RWPE2 (cell line): ENCODE results near the gene PRKG1.

Experiments
- ATAC-seq: fragments of 200-7000 bp; cut with Tn5 transposase; 3 replicates; pipeline ENCODE4 v1.9.1; 2021; ENCODE audit warnings: low read depth
- DNase-seq: peaks from one replicate; pipeline ENCODE4 v3.0.0-alpha.2; 2020; ENCODE audit warnings: low spot score
- H3K27ac ChIP-seq: fragments of 450-650 bp; 2 replicates; pipeline ENCODE4 v1.5.1; 2017; ENCODE audit warnings: mild to moderate bottlenecking; ENCODE audit not compliant: poor library complexity, severe bottlenecking
- H3K27me3 ChIP-seq: fragments of 250-450 bp; sonication (Bioruptor Pico); 2 replicates; pipeline ENCODE4 v1.5.1; 2021; ENCODE audit warnings: mild to moderate bottlenecking, moderate library complexity; ENCODE audit not compliant: insufficient read depth, poor library complexity, severe bottlenecking
- H3K36me3 ChIP-seq: fragments of 250-450 bp; sonication (Bioruptor Pico); 2 replicates; pipeline ENCODE4 v1.5.1; 2020; ENCODE audit warnings: low read depth, mild to moderate bottlenecking, moderate library complexity
- H3K4me1 ChIP-seq: fragments of 250-450 bp; sonication (Bioruptor Pico); 2 replicates; pipeline ENCODE4 v1.5.1; 2021; ENCODE audit warnings: mild to moderate bottlenecking, moderate library complexity; ENCODE audit not compliant: insufficient read depth, poor library complexity, severe bottlenecking
- H3K4me3 ChIP-seq: fragments of 250-450 bp; sonication (Bioruptor Pico); 2 replicates; pipeline ENCODE4 v1.5.1; 2021; ENCODE audit warnings: mild to moderate bottlenecking, moderate library complexity; ENCODE audit not compliant: severe bottlenecking
- H3K9me3 ChIP-seq: fragments of 250-450 bp; sonication (Bioruptor Pico); 2 replicates; pipeline ENCODE4 v1.5.1; 2021; ENCODE audit warnings: mild to moderate bottlenecking, moderate library complexity; ENCODE audit not compliant: severe bottlenecking
- TF ChIP-seq, protein P1 (sequence below): fragments of 450-650 bp; IDR thresholded peaks from one replicate; pipeline ENCODE4 v1.5.1; 2017; ENCODE audit warnings: mild to moderate bottlenecking, moderate library complexity; ENCODE audit not compliant: poor library complexity, severe bottlenecking

The PRKG1 gene

DNA sequence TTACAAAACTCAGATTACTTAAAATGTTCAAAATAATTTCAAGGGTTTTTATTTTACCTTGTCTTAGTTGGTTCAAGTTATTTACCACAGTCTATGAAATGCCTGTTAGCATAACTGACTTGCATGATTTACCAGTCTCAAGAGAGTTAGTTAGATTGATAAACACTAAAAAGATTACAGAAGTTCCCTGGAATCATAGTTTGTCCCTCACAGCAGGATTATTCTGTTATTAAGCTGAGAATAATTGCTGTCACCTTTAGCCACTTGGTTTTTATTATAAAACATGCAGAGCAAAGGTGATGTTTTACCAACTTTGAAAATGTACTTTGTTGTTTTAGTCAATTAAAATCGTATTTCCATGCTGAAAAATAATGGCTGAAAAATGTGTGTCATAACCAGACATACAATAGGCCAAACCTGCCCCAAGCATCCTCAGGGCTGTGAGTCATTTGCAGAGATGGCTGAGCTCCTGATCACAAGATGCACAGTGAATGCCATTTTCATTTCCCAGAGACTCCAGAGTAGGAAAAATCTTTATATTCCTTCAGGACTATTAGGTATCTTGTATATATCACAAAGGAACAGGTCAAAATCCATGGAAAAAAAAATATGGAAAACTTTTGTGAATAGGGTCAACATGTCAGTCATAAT, 1152.0 kb downstream of the PRKG1 start:
- no peaks in the 10 kb centered on the region for H3K36me3 ChIP-seq
- TF ChIP-seq, protein P1, sequence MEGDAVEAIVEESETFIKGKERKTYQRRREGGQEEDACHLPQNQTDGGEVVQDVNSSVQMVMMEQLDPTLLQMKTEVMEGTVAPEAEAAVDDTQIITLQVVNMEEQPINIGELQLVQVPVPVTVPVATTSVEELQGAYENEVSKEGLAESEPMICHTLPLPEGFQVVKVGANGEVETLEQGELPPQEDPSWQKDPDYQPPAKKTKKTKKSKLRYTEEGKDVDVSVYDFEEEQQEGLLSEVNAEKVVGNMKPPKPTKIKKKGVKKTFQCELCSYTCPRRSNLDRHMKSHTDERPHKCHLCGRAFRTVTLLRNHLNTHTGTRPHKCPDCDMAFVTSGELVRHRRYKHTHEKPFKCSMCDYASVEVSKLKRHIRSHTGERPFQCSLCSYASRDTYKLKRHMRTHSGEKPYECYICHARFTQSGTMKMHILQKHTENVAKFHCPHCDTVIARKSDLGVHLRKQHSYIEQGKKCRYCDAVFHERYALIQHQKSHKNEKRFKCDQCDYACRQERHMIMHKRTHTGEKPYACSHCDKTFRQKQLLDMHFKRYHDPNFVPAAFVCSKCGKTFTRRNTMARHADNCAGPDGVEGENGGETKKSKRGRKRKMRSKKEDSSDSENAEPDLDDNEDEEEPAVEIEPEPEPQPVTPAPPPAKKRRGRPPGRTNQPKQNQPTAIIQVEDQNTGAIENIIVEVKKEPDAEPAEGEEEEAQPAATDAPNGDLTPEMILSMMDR, result no peak
- peak; percentile 79 for ATAC-seq
- peaks cover 2% of the 10 kb centered on the region for H3K9me3 ChIP-seq
- H3K4me3 ChIP-seq, result no peak overlapping the region
- H3K27me3 ChIP-seq, result no peaks in the 10 kb centered on the region
- H3K4me1 ChIP-seq, result peaks cover 9% of the 10 kb centered on the region
- no peak for DNase-seq
- H3K27ac ChIP-seq, result no peak overlapping the region

DNA sequence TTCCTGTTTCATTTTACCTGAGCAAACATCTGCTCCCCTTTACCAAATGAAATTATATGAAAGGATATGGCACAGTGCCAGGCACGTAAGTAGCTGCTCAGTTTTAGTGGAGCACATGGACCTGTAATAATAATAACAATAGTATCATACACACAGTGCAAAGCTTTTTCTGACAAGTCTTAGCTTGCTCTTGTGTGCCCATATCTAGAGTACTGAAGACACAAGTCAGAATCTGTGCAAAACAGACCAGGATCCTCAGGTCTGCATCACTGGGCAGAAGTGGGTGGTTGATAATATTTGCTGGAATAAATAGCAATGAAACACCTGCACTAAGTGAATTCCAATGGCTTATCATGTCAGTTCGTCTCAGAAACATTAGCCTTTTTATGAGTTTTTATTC, 1154.3 kb downstream of the PRKG1 start:
- DNase-seq (no peak), ATAC-seq (no peak)
- no peak overlapping the region for H3K27ac ChIP-seq
- TF ChIP-seq, protein P1, result no peak
- H3K9me3 ChIP-seq, result no peaks in the 10 kb centered on the region
- H3K36me3 ChIP-seq, result no peaks in the 10 kb centered on the region
- H3K4me3 ChIP-seq, result no peak overlapping the region
- H3K27me3 ChIP-seq, result no peaks in the 10 kb centered on the region
- H3K4me1 ChIP-seq, result peaks cover 18% of the 10 kb centered on the region

DNA sequence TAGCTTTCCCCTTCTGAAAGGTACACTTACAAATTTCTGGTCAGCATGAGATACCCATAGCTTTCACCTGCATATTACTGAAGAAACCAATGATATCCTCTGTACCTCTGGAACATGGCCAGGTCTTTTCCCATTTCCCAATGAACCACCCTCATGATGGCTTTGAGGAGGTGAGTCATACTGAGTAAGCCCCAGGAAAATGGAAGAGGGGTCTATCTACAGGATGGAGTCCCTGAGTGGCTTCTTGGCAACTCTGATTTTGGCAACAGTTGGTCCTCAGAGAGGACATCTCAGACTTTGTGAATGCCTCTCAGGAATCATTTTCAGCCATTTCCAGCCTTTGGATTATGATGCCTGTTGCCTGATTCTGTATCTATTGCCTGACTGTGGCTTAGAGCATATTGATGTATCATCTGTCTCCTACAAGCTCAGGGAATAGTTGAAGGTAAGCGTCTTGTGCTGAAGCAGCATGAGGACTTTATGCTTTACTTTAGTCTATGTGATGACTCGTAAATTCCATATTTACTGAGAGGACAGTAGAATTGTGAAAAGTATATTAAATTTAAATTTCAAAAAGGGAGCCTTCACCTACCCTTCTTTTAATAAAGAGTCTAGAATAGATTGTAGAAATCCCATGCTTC, 1155.1 kb downstream of the PRKG1 start:
- Histone ChIP-seq H3K36me3 (no peaks in the 10 kb centered on the region), H3K4me1 (peaks cover 18% of the 10 kb centered on the region), H3K27ac (no peak overlapping the region), H3K9me3 (no peaks in the 10 kb centered on the region), H3K4me3 (no peak overlapping the region), H3K27me3 (no peaks in the 10 kb centered on the region)
- TF ChIP-seq, protein P1, result no peak
- DNase-seq (no peak), ATAC-seq (peak; percentile 71)

DNA sequence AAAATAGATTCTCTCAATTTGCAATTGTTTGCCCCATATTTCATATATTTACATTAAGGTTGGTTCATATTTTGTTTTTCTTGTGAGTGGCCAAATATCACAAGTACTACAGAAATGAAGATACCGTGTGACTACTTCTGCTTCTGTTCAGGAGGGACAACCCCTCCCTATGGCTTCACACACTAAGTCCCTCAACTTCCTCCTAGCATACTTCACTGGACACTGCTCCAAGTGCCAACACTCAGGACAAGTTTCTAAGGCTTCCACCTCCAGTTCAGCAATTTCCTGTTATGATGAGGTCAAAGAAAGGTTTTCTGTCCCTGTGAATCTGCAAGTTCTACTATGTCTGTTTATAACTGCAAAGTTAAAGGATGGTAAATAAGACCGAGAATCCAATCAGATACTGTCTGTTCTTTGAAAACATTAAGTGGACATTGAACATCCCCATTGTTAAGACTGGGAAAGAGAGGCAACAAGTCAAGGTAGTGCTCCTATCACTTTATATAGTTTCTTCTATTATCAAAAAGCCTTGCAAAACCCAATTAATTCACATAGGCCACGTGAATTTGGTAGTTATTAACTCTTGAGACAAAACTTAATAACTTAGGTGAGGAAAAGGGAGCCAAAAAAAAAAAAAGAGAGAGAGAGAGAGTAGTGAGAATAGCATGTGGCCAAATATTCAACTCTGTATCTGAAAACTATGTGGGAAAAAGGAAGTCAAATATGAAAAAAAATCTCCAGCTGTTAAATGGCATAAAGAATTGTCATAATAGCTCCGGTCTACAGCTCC, 1158.5 kb downstream of the PRKG1 start:
- H3K4me3 ChIP-seq, result peak overlapping the region; percentile 25
- 0 out of 3 replicates have a peak, but pooled peaks have one; percentile 29 for ATAC-seq
- peaks cover 18% of the 10 kb centered on the region for H3K4me1 ChIP-seq
- H3K27ac ChIP-seq, result peak overlapping the region; percentile 45
- TF ChIP-seq, protein P1, result no peak
- no peaks in the 10 kb centered on the region for H3K9me3 ChIP-seq
- H3K27me3 ChIP-seq, result no peaks in the 10 kb centered on the region
- no peak for DNase-seq
- no peaks in the 10 kb centered on the region for H3K36me3 ChIP-seq
